ENCODE measurements around the gene NEDD8.
"Not testable (repeated sequence)": the region's sequence is repeated elsewhere in the genome, so short reads cannot be mapped to it uniquely, and the experiment has no call there.

The NEDD8 gene

DNA sequence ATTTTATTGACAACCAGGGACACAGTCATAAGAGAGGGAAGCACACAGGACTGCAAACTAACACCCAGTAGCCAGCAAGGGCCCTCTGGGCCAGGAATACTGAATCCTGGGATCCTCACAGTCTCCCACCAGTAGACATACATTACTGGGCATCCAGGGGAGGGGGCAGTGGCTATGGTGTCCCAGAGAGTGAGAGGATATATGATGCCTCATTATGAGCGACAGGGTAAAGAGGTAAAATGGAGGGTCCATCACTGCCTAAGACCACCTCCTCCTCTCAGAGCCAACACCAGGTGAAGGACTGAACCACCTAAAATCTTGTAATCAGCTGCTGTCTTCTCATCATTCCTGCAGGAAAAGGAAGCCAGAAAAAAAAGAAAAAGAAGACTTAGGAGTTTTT lies 15.3 kb downstream of the NEDD8 start:
- H3K4me1 ChIP-seq (ENCODE audit: control insufficient read depth, insufficient read depth, low read length); H3K27me3 ChIP-seq (ENCODE audit: control insufficient read depth, insufficient read depth, low read length); H3K9me3 ChIP-seq (ENCODE audit: control insufficient read depth, insufficient read depth, low read depth, low read length); H3K36me3 ChIP-seq (ENCODE audit: control insufficient read depth, insufficient read depth, low read length); H3K4me3 ChIP-seq (ENCODE audit: low read depth, low read length); H3K27ac ChIP-seq (ENCODE audit: low read depth, low read length); H3K9ac ChIP-seq (ENCODE audit: low read length): not testable (repeated sequence)

- Histone ChIP-seq H3K36me3 (ENCODE audit: control insufficient read depth, insufficient read depth, low read length) (peaks cover 15% of the 10 kb centered on the region), H3K4me3 (ENCODE audit: low read depth, low read length) (peak overlapping the region; percentile 92; the same call in 1 of the 2 replicates), H3K9ac (ENCODE audit: low read length) (no peak overlapping the region), H3K27ac (ENCODE audit: low read depth, low read length) (no peak overlapping the region), H3K9me3 (ENCODE audit: control insufficient read depth, insufficient read depth, low read depth, low read length) (no peaks in the 10 kb centered on the region), H3K4me1 (ENCODE audit: control insufficient read depth, insufficient read depth, low read length) (peaks cover 4% of the 10 kb centered on the region), H3K27me3 (ENCODE audit: control insufficient read depth, insufficient read depth, low read length) (no peaks in the 10 kb centered on the region)
Observed at GRCh38 chr14:24216345-24216699, 15.8 kb downstream of the NEDD8 start.

GRCh38 chr14:24215495-24216344 lies 16.4 kb downstream of the NEDD8 start, which contains the start of gene MDP1:
Gene MDP1, minus strand, starts transcription at chr14:24216066. Its CDS starts 111 bp downstream, at chr14:24215955.
- peak within 1 kb of the TSS; percentile 37; the same call in 1 of the 2 replicates for H3K27ac ChIP-seq (ENCODE audit: low read depth, low read length)
- H3K9me3 ChIP-seq (ENCODE audit: control insufficient read depth, insufficient read depth, low read depth, low read length) = no peaks in the 10 kb centered on the region
- H3K4me1 ChIP-seq (ENCODE audit: control insufficient read depth, insufficient read depth, low read length) = peaks cover 4% of the 10 kb centered on the region
- H3K4me3 ChIP-seq (ENCODE audit: low read depth, low read length) = peak within 1 kb of the TSS; percentile 92
- no peaks in the 10 kb centered on the region for H3K27me3 ChIP-seq (ENCODE audit: control insufficient read depth, insufficient read depth, low read length)
- peak within 1 kb of the TSS; percentile 93 for H3K9ac ChIP-seq (ENCODE audit: low read length)
- H3K36me3 ChIP-seq (ENCODE audit: control insufficient read depth, insufficient read depth, low read length) = peaks cover 18% of the 10 kb centered on the region

GRCh38 chr14:24213866-24214662 lies 18.1 kb downstream of the NEDD8 start:
- peak overlapping the region; percentile 7; the same call in 1 of the 2 replicates for H3K27ac ChIP-seq (ENCODE audit: low read depth, low read length)
- H3K27me3 ChIP-seq (ENCODE audit: control insufficient read depth, insufficient read depth, low read length) = no peaks in the 10 kb centered on the region
- H3K9me3 ChIP-seq (ENCODE audit: control insufficient read depth, insufficient read depth, low read depth, low read length) = no peaks in the 10 kb centered on the region
- peak overlapping the region; percentile 94 for H3K9ac ChIP-seq (ENCODE audit: low read length)
- peaks cover 4% of the 10 kb centered on the region for H3K4me1 ChIP-seq (ENCODE audit: control insufficient read depth, insufficient read depth, low read length)
- peak overlapping the region; percentile 77 for H3K4me3 ChIP-seq (ENCODE audit: low read depth, low read length)
- H3K36me3 ChIP-seq (ENCODE audit: control insufficient read depth, insufficient read depth, low read length) = peaks cover 34% of the 10 kb centered on the region

GRCh38 chr14:24212924-24213865 lies 19.0 kb downstream of the NEDD8 start, which contains the start of gene CHMP4A:
Gene CHMP4A, minus strand, starts transcription at chr14:24213488. Its CDS starts 49 bp downstream, at chr14:24213439.
- Histone ChIP-seq H3K9ac (ENCODE audit: low read length) (peak within 1 kb of the TSS; percentile 94), H3K36me3 (ENCODE audit: control insufficient read depth, insufficient read depth, low read length) (peaks cover 39% of the 10 kb centered on the region)

GRCh38 chr14:24211311-24211710 lies 20.9 kb downstream of the NEDD8 start:
- H3K27ac ChIP-seq (ENCODE audit: low read depth, low read length) = no peak overlapping the region
- H3K4me3 ChIP-seq (ENCODE audit: low read depth, low read length) = no peak overlapping the region
- no peaks in the 10 kb centered on the region for H3K9me3 ChIP-seq (ENCODE audit: control insufficient read depth, insufficient read depth, low read depth, low read length)
- peaks cover 4% of the 10 kb centered on the region for H3K4me1 ChIP-seq (ENCODE audit: control insufficient read depth, insufficient read depth, low read length)
- H3K36me3 ChIP-seq (ENCODE audit: control insufficient read depth, insufficient read depth, low read length) = peaks cover 53% of the 10 kb centered on the region
- no peaks in the 10 kb centered on the region for H3K27me3 ChIP-seq (ENCODE audit: control insufficient read depth, insufficient read depth, low read length)
- no peak overlapping the region for H3K9ac ChIP-seq (ENCODE audit: low read length)

More at GRCh38 chr14:24212924-24213865, 19.0 kb downstream of the NEDD8 start, which contains the start of gene CHMP4A:
- no peaks in the 10 kb centered on the region for H3K9me3 ChIP-seq (ENCODE audit: control insufficient read depth, insufficient read depth, low read depth, low read length)
- peaks cover 4% of the 10 kb centered on the region for H3K4me1 ChIP-seq (ENCODE audit: control insufficient read depth, insufficient read depth, low read length)
- peak within 1 kb of the TSS; percentile 90 for H3K27ac ChIP-seq (ENCODE audit: low read depth, low read length)
- H3K27me3 ChIP-seq (ENCODE audit: control insufficient read depth, insufficient read depth, low read length) = no peaks in the 10 kb centered on the region
- peak within 1 kb of the TSS; percentile 77 for H3K4me3 ChIP-seq (ENCODE audit: low read depth, low read length)

DNA sequence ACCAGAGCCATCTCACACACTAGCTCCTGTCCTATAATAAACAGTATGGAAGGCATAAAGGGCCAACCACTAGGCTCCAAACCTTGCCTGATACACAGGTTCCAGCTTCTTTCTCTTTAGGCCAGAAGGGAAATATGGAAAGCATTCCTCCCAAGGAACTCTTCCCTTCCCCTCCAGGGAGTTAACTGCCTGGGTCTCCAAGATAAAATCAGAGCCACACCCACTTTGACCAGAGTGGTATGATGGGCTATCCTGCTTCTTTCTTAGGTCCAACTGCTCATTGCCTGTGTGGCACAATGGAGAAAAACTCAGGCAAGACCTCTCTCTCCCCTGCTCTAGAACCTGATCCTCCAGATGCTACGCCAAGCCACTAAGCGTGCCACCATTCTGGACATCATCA lies 24.5 kb downstream of the NEDD8 start:
- peaks cover 76% of the 10 kb centered on the region for H3K36me3 ChIP-seq (ENCODE audit: control insufficient read depth, insufficient read depth, low read length)

GRCh38 chr14:24207104-24207551 lies 25.0 kb downstream of the NEDD8 start:
- peaks cover 5% of the 10 kb centered on the region for H3K4me1 ChIP-seq (ENCODE audit: control insufficient read depth, insufficient read depth, low read length)
- no peak overlapping the region for H3K4me3 ChIP-seq (ENCODE audit: low read depth, low read length)
- H3K9ac ChIP-seq (ENCODE audit: low read length) = no peak overlapping the region
- H3K27ac ChIP-seq (ENCODE audit: low read depth, low read length) = no peak overlapping the region
- peaks cover 77% of the 10 kb centered on the region for H3K36me3 ChIP-seq (ENCODE audit: control insufficient read depth, insufficient read depth, low read length)
- no peaks in the 10 kb centered on the region for H3K27me3 ChIP-seq (ENCODE audit: control insufficient read depth, insufficient read depth, low read length)
- H3K9me3 ChIP-seq (ENCODE audit: control insufficient read depth, insufficient read depth, low read depth, low read length) = peaks cover 5% of the 10 kb centered on the region; the same call in 1 of the 2 replicates

More for the DNA sequence above, 24.5 kb downstream of the NEDD8 start:
- Histone ChIP-seq H3K27ac (ENCODE audit: low read depth, low read length) (no peak overlapping the region), H3K4me1 (ENCODE audit: control insufficient read depth, insufficient read depth, low read length) (peaks cover 5% of the 10 kb centered on the region), H3K9me3 (ENCODE audit: control insufficient read depth, insufficient read depth, low read depth, low read length) (peaks cover 5% of the 10 kb centered on the region; the same call in 1 of the 2 replicates), H3K4me3 (ENCODE audit: low read depth, low read length) (no peak overlapping the region), H3K9ac (ENCODE audit: low read length) (no peak overlapping the region), H3K27me3 (ENCODE audit: control insufficient read depth, insufficient read depth, low read length) (no peaks in the 10 kb centered on the region)

GRCh38 chr14:24206260-24207103 lies 25.7 kb downstream of the NEDD8 start:
- no peaks in the 10 kb centered on the region for H3K27me3 ChIP-seq (ENCODE audit: control insufficient read depth, insufficient read depth, low read length)
- peaks cover 9% of the 10 kb centered on the region for H3K9me3 ChIP-seq (ENCODE audit: control insufficient read depth, insufficient read depth, low read depth, low read length)
- H3K4me3 ChIP-seq (ENCODE audit: low read depth, low read length) = no peak overlapping the region
- H3K4me1 ChIP-seq (ENCODE audit: control insufficient read depth, insufficient read depth, low read length) = peaks cover 5% of the 10 kb centered on the region
- peaks cover 78% of the 10 kb centered on the region for H3K36me3 ChIP-seq (ENCODE audit: control insufficient read depth, insufficient read depth, low read length)
- H3K27ac ChIP-seq (ENCODE audit: low read depth, low read length) = no peak overlapping the region
- no peak overlapping the region for H3K9ac ChIP-seq (ENCODE audit: low read length)
